Parathyroid adenoma (tissue), 2 donors: Measurements from ENCODE around the gene CNMD.
"Not testable (repeated sequence)": the region's sequence is repeated elsewhere in the genome, so short reads cannot be mapped to it uniquely, and the experiment has no call there.

ENCODE experiments used
- H2AFZ ChIP-seq: fragments of 300-600 bp; sonication (generic); one replicate; pipeline ENCODE4 v1.7.0; 2017; ENCODE audit warnings: antibody characterized with exemption, mild to moderate bottlenecking
- H3K27ac ChIP-seq: fragments of 300-600 bp; sonication (generic); one replicate; pipeline ENCODE4 v1.7.0; 2017
- H3K27me3 ChIP-seq: fragments of 300-600 bp; sonication (generic); one replicate; pipeline ENCODE4 v1.7.0; 2017; ENCODE audit warnings: low read length; ENCODE audit not compliant: control insufficient read depth, insufficient read depth
- H3K36me3 ChIP-seq: fragments of 300-600 bp; sonication (generic); one replicate; pipeline ENCODE4 v1.7.0; 2017; ENCODE audit warnings: low read length; ENCODE audit not compliant: control insufficient read depth, insufficient read depth
- H3K4me1 ChIP-seq: fragments of 300-600 bp; sonication (generic); one replicate; pipeline ENCODE4 v1.7.0; 2017; ENCODE audit warnings: control low read depth
- H3K4me2 ChIP-seq: fragments of 300-600 bp; sonication (generic); one replicate; pipeline ENCODE4 v1.7.0; 2017; ENCODE audit warnings: low read length
- H3K4me3 ChIP-seq: fragments of 300-600 bp; sonication (generic); one replicate; pipeline ENCODE4 v1.7.0; 2017; ENCODE audit warnings: low read depth, low read length
- H3K79me2 ChIP-seq: fragments of 300-600 bp; sonication (generic); one replicate; pipeline ENCODE4 v1.7.0; 2017; ENCODE audit warnings: control low read depth
- H3K9ac ChIP-seq: fragments of 300-600 bp; sonication (generic); one replicate; pipeline ENCODE4 v1.7.0; 2017; ENCODE audit warnings: mild to moderate bottlenecking
- H3K9me3 ChIP-seq: fragments of 300-600 bp; sonication (generic); one replicate; pipeline ENCODE4 v1.7.0; 2017; ENCODE audit warnings: low read length; ENCODE audit not compliant: control insufficient read depth
- TF ChIP-seq, protein P1 (sequence below): fragments of 300-600 bp; sonication (generic); IDR thresholded peaks from one replicate; pipeline ENCODE4 v1.7.0; 2017; ENCODE audit warnings: antibody characterized with exemption, mild to moderate bottlenecking
- donor health status: primary hyperparathyroidism.

CNMD gene

DNA sequence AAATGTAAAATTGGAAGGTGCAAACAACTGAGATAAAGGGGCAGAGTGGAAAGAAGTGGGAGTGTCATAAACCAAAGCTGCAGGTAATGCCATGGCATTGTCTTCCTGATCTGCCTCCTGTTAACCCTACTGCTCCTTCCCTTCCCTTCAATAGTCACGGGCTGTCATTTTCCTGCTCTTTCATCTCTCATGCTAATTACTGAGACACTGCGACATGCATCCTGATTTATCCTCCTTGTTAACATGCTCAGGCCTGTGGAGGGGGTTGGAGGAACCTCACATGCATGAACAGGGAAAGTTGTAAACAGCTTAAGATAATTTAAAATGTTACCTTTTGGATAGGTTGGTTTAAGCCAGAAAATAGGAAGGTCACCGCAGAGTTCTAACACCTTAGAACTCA, 27.2 kb downstream of the CNMD start:
- Histone ChIP-seq H3K9ac (no peak overlapping the region), H3K27ac (no peak overlapping the region), H3K79me2 (no peaks in the 10 kb centered on the region), H3K4me2 (no peak overlapping the region), H3K4me1 (no peaks in the 10 kb centered on the region), H3K27me3 (no peaks in the 10 kb centered on the region), H3K4me3 (no peak overlapping the region), H3K9me3 (no peaks in the 10 kb centered on the region), H3K36me3 (no peaks in the 10 kb centered on the region), H2AFZ (no peak overlapping the region)
- TF ChIP-seq, protein P1, sequence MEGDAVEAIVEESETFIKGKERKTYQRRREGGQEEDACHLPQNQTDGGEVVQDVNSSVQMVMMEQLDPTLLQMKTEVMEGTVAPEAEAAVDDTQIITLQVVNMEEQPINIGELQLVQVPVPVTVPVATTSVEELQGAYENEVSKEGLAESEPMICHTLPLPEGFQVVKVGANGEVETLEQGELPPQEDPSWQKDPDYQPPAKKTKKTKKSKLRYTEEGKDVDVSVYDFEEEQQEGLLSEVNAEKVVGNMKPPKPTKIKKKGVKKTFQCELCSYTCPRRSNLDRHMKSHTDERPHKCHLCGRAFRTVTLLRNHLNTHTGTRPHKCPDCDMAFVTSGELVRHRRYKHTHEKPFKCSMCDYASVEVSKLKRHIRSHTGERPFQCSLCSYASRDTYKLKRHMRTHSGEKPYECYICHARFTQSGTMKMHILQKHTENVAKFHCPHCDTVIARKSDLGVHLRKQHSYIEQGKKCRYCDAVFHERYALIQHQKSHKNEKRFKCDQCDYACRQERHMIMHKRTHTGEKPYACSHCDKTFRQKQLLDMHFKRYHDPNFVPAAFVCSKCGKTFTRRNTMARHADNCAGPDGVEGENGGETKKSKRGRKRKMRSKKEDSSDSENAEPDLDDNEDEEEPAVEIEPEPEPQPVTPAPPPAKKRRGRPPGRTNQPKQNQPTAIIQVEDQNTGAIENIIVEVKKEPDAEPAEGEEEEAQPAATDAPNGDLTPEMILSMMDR, result no peak

GRCh38 chr13:52711286-52711685, 28.3 kb downstream of the CNMD start:
- Histone ChIP-seq H3K4me3 (no peak overlapping the region), H3K27me3 (no peaks in the 10 kb centered on the region), H3K4me1 (no peaks in the 10 kb centered on the region), H3K9me3 (no peaks in the 10 kb centered on the region), H3K79me2 (no peaks in the 10 kb centered on the region), H3K27ac (no peak overlapping the region), H3K36me3 (no peaks in the 10 kb centered on the region), H3K9ac (no peak overlapping the region), H2AFZ (no peak overlapping the region), H3K4me2 (no peak overlapping the region)
- TF ChIP-seq, protein P1, result no peak

DNA sequence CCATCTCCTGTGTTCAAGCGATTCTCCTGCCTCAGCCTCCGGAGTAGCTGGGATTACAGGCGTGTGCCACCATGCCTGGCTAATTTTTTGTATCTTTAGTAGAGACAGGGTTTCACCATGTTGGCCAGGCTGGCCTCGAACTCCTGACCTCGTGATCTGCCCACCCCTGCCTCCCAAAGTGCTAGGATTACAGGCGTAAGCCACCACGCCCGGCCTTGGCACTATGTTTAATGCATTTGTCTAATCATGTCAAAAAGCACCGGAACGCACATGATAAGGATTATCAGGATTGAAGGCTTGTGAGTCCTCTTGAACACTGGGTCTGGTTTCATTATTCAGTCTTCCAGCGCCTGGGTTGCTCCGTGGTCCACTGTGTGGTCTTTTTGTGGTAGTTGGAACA, 31.4 kb downstream of the CNMD start:
- H3K27me3 ChIP-seq, H3K79me2 ChIP-seq, H3K4me1 ChIP-seq, H3K4me3 ChIP-seq, H3K27ac ChIP-seq, H3K9me3 ChIP-seq, H3K9ac ChIP-seq, H2AFZ ChIP-seq, H3K36me3 ChIP-seq, H3K4me2 ChIP-seq: not testable (repeated sequence)

DNA sequence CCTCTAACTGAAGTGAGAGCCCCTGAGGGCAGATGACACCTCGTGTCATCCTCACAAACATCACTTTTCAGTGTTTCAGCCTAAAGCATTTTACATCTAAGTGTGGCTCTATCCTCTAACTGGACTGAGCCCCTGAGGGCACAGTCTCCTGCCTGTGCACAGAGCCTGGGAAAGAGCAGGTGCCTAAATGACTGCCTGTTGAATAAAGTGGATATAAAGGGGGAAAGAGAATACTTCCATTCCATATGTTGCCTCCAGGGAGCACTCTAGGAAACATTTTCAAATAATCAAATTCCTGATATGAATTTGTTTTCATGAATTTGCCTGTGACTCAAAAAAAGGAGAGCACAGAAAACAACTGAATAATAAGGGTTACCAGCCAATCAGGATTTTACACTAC, 32.2 kb downstream of the CNMD start:
- Histone ChIP-seq H3K79me2 (no peaks in the 10 kb centered on the region), H2AFZ (no peak overlapping the region), H3K9me3 (no peaks in the 10 kb centered on the region), H3K27ac (no peak overlapping the region), H3K4me2 (no peak overlapping the region), H3K4me3 (no peak overlapping the region), H3K36me3 (no peaks in the 10 kb centered on the region), H3K4me1 (no peaks in the 10 kb centered on the region), H3K9ac (no peak overlapping the region), H3K27me3 (no peaks in the 10 kb centered on the region)
- TF ChIP-seq, protein P1, result no peak

GRCh38 chr13:52706081-52706480, 33.5 kb downstream of the CNMD start:
- no peaks in the 10 kb centered on the region for H3K4me1 ChIP-seq
- TF ChIP-seq, protein P1, result no peak
- H3K4me3 ChIP-seq, result no peak overlapping the region
- H2AFZ ChIP-seq, result no peak overlapping the region
- H3K36me3 ChIP-seq, result no peaks in the 10 kb centered on the region
- H3K9ac ChIP-seq, result no peak overlapping the region
- H3K9me3 ChIP-seq, result no peaks in the 10 kb centered on the region
- H3K27ac ChIP-seq, result no peak overlapping the region
- H3K4me2 ChIP-seq, result no peak overlapping the region
- H3K27me3 ChIP-seq, result no peaks in the 10 kb centered on the region
- H3K79me2 ChIP-seq, result no peaks in the 10 kb centered on the region
